DND-41 (cell line): Measurements from ENCODE around the gene HLCS.

ENCODE experiments used
- ATAC-seq: fragments of 200-7000 bp; cut with Tn5 transposase; 3 replicates; pipeline ENCODE4 v1.9.1; 2021; ENCODE audit warnings: low read depth; ENCODE audit not compliant: insufficient read depth
- DNase-seq: peaks from one replicate; pipeline ENCODE4 v3.0.0-alpha.2; 2020
- H2AFZ ChIP-seq: 2 replicates; pipeline ENCODE4 v1.6.0; 2012; ENCODE audit warnings: low read depth, low read length
- H3K27ac ChIP-seq: 2 replicates; pipeline ENCODE4 v1.5.1; 2012; ENCODE audit warnings: low read length, inconsistent platforms
- H3K27me3 ChIP-seq: fragments of 200-600 bp; sonication (generic); 2 replicates; pipeline ENCODE4 v1.6.0; 2012; ENCODE audit warnings: low read length, mild to moderate bottlenecking, inconsistent platforms; ENCODE audit not compliant: insufficient read depth, poor library complexity
- H3K36me3 ChIP-seq: 2 replicates; pipeline ENCODE4 v1.5.1; 2012; ENCODE audit warnings: low read length, inconsistent platforms; ENCODE audit not compliant: insufficient read depth
- H3K4me1 ChIP-seq: 2 replicates; pipeline ENCODE4 v1.5.1; 2012; ENCODE audit warnings: mild to moderate bottlenecking, low read length; ENCODE audit not compliant: insufficient read depth
- H3K4me2 ChIP-seq: 2 replicates; pipeline ENCODE4 v1.6.0; 2012; ENCODE audit warnings: mild to moderate bottlenecking, moderate library complexity, low read length, inconsistent platforms; ENCODE audit not compliant: insufficient read depth
- H3K4me3 ChIP-seq, 2 experiments: fragments of 200-600 bp in 1 of 2; shearing (Covaris generic) in 1 of 2; 2 replicates each; pipeline ENCODE4 v1.5.1; 2012 to 2016; ENCODE audit warnings: inconsistent platforms in 2 of 2, low read length in 2 of 2, mild to moderate bottlenecking in 2 of 2, low read depth in 1 of 2, moderate library complexity in 1 of 2
- H3K79me2 ChIP-seq: 2 replicates; pipeline ENCODE4 v1.6.0; 2012; ENCODE audit warnings: low read length, inconsistent platforms; ENCODE audit not compliant: insufficient read depth
- H3K9ac ChIP-seq: 2 replicates; pipeline ENCODE4 v1.6.0; 2012; ENCODE audit warnings: low read depth, mild to moderate bottlenecking, inconsistent platforms, low read length, moderate library complexity
- H3K9me3 ChIP-seq: 2 replicates; pipeline ENCODE4 v1.5.1; 2012; ENCODE audit warnings: low read length, moderate library complexity, mild to moderate bottlenecking, inconsistent platforms; ENCODE audit not compliant: insufficient read depth, severe bottlenecking
- H4K20me1 ChIP-seq: 2 replicates; pipeline ENCODE4 v1.6.0; 2012; ENCODE audit warnings: low read length; ENCODE audit not compliant: insufficient read depth
- EZH2 ChIP-seq: IDR thresholded peaks from 3 replicates; pipeline ENCODE4 v1.6.1; 2012; ENCODE audit warnings: borderline replicate concordance, low read depth, mild to moderate bottlenecking, moderate library complexity, low read length, inconsistent platforms; ENCODE audit not compliant: severe bottlenecking
- TF ChIP-seq, protein P1 (sequence below): IDR thresholded peaks from 2 replicates; pipeline ENCODE4 v1.5.1; 2012; ENCODE audit warnings: borderline replicate concordance, low read length, moderate library complexity, mild to moderate bottlenecking; ENCODE audit not compliant: poor library complexity, severe bottlenecking; ENCODE audit errors: extremely low read depth

Gene HLCS

DNA sequence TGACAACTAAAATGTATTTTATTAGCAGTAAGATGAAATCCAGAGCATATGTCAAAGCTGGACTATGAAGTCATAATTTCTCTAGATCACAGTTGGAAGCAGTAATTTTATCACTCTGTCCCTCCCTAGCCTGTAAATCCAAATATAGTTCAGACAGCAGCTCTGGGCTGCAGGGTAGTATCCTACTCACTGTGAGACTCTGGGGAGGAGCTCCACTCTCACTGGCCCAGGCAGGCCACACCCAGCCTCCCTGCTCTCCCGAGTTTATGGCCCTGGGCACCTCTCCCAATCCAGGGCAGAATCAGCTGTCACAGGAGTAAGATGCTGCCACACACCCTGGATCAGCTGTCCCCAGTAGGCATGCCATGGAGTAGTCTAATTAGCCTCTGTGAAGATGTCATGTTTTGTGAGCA, 131.1 kb downstream of the HLCS start:
- DNase-seq, result no peak
- Histone ChIP-seq H3K9ac (no peak overlapping the region), H3K79me2 (no peaks in the 10 kb centered on the region), H3K4me2 (no peak overlapping the region), H3K27me3 (no peaks in the 10 kb centered on the region), H3K27ac (no peak overlapping the region), H4K20me1 (no peaks in the 10 kb centered on the region), H3K9me3 (no peaks in the 10 kb centered on the region), H3K4me3 (no peak overlapping the region), H3K4me1 (no peaks in the 10 kb centered on the region), H3K36me3 (no peaks in the 10 kb centered on the region), H2AFZ (no peak overlapping the region)
- no peak for TF ChIP-seq EZH2
- TF ChIP-seq, protein P1, sequence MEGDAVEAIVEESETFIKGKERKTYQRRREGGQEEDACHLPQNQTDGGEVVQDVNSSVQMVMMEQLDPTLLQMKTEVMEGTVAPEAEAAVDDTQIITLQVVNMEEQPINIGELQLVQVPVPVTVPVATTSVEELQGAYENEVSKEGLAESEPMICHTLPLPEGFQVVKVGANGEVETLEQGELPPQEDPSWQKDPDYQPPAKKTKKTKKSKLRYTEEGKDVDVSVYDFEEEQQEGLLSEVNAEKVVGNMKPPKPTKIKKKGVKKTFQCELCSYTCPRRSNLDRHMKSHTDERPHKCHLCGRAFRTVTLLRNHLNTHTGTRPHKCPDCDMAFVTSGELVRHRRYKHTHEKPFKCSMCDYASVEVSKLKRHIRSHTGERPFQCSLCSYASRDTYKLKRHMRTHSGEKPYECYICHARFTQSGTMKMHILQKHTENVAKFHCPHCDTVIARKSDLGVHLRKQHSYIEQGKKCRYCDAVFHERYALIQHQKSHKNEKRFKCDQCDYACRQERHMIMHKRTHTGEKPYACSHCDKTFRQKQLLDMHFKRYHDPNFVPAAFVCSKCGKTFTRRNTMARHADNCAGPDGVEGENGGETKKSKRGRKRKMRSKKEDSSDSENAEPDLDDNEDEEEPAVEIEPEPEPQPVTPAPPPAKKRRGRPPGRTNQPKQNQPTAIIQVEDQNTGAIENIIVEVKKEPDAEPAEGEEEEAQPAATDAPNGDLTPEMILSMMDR, result no peak
- ATAC-seq, result no peak

DNA sequence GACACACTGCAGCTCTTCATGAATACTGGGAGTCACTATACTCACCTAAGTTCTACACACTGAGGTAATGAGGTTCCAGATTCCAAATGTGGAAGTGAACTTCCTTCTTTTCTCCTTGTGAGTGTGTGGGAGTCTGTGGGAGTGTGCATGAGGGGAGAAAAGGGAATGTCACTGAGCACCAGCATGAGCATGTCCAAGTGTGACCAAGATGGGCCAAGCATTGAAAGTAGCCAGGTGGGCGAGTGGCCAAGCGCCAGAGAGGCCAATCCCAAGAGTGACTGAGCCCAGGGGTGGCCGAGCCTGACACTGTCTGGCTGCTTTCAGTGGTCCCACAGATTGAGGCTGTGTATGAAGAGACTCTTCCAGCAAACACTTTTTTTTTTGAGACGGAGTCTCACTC, 132.3 kb downstream of the HLCS start:
- no peak for DNase-seq
- H3K4me3 ChIP-seq, result no peak overlapping the region
- H3K79me2 ChIP-seq, result no peaks in the 10 kb centered on the region
- H3K9ac ChIP-seq, result no peak overlapping the region
- no peak for ATAC-seq
- no peak overlapping the region for H3K27ac ChIP-seq
- H3K4me2 ChIP-seq, result no peak overlapping the region
- TF ChIP-seq, protein P1, result no peak
- no peak for TF ChIP-seq EZH2
- no peaks in the 10 kb centered on the region for H3K27me3 ChIP-seq
- no peaks in the 10 kb centered on the region for H3K36me3 ChIP-seq
- no peak overlapping the region for H2AFZ ChIP-seq
- no peaks in the 10 kb centered on the region for H3K9me3 ChIP-seq
- no peaks in the 10 kb centered on the region for H3K4me1 ChIP-seq
- H4K20me1 ChIP-seq, result 0 out of 2 replicates have a peak, but pooled peaks cover 2% of the 10 kb centered on the region

DNA sequence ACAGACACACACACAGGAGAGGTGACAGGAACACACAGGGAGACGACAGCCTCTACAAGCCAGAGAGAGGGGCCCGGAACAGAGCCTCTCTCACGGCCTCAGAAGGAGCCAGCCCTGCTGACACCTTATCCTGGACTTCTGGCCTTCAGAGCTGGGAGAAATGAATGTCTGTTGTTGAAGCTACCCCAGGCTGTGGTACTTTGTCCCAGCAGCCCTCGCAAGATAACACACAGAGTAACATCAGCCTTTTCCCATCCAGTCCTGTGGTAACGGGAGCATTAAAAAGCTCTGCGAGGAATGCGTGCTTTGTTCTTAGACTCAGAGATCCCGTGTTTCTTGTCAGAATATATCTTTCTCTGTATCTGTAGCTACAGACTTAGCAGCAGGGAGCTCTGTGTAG, 136.4 kb downstream of the HLCS start:
- H3K36me3 ChIP-seq, result no peaks in the 10 kb centered on the region
- ATAC-seq, result no peak
- no peak overlapping the region for H2AFZ ChIP-seq
- no peaks in the 10 kb centered on the region for H3K27me3 ChIP-seq
- no peak for DNase-seq
- H3K4me1 ChIP-seq, result no peaks in the 10 kb centered on the region
- H3K9me3 ChIP-seq, result no peaks in the 10 kb centered on the region
- H3K79me2 ChIP-seq, result no peaks in the 10 kb centered on the region
- H3K4me3 ChIP-seq, result no peak overlapping the region
- TF ChIP-seq, protein P1, result no peak
- no peak for TF ChIP-seq EZH2
- no peak overlapping the region for H3K27ac ChIP-seq
- H3K9ac ChIP-seq, result no peak overlapping the region
- H4K20me1 ChIP-seq, result 0 out of 2 replicates have a peak, but pooled peaks cover 2% of the 10 kb centered on the region
- no peak overlapping the region for H3K4me2 ChIP-seq
